HG03139 (cell line): ENCODE data around the gene CCDC38.

Experiments
- ATAC-seq: cut with Tn5 transposase; IDR thresholded peaks from one replicate; pipeline ENCODE4 v1.9.1; 2021; ENCODE audit not compliant: unreplicated experiment

The CCDC38 gene

GRCh38 chr12:95838125-95838524 is 104.3 kb downstream of the CCDC38 start:
- no peak for ATAC-seq

GRCh38 chr12:95837240-95838038 is 105.0 kb downstream of the CCDC38 start:
- no peak for ATAC-seq

GRCh38 chr12:95836630-95837239 is 105.7 kb downstream of the CCDC38 start:
- no peak for ATAC-seq

- ATAC-seq: no peak
Measured at GRCh38 chr12:95836185-95836609, 106.2 kb downstream of the CCDC38 start.

GRCh38 chr12:95834572-95834971 is 107.8 kb downstream of the CCDC38 start:
- ATAC-seq: no peak

- ATAC-seq: no peak
Measured at GRCh38 chr12:95830335-95831089, 111.9 kb downstream of the CCDC38 start.

- no peak for ATAC-seq
Measured at GRCh38 chr12:95829395-95829794, 113.0 kb downstream of the CCDC38 start.

GRCh38 chr12:95820096-95820703 is 122.2 kb downstream of the CCDC38 start:
- ATAC-seq: no peak
